A172 (cell line): ENCODE data around the gene KCNG2. TPM values are rescaled to one million over a fixed set of nuclear protein-coding genes. Genes with fewer than 3 reads are reported as not detected.
A peak's percentile ranks its signal among the peaks of the same experiment; 100 is the strongest.

Experiments used
- DNase-seq: peaks from one replicate; pipeline ENCODE4 v3.0.0-alpha.2; 2015; ENCODE audit warnings: low spot score
- total RNA-seq: library from RNA; depleted of rRNA; stranded (reverse); fragments of >200 nt; shearing (Covaris generic); gene quantifications from 2 replicates; pipeline ENCODE4 v1.2.3, GENCODE V29; 2014

The KCNG2 gene
- total RNA-seq, 1 experiment from 2014 or later = not detected

GRCh38 chr18:79884294-79884962 lies 86.7 kb downstream of the KCNG2 start:
- no peak for DNase-seq

- DNase-seq = no peak
Observed at GRCh38 chr18:79884963-79885728, 87.4 kb downstream of the KCNG2 start.

DNA sequence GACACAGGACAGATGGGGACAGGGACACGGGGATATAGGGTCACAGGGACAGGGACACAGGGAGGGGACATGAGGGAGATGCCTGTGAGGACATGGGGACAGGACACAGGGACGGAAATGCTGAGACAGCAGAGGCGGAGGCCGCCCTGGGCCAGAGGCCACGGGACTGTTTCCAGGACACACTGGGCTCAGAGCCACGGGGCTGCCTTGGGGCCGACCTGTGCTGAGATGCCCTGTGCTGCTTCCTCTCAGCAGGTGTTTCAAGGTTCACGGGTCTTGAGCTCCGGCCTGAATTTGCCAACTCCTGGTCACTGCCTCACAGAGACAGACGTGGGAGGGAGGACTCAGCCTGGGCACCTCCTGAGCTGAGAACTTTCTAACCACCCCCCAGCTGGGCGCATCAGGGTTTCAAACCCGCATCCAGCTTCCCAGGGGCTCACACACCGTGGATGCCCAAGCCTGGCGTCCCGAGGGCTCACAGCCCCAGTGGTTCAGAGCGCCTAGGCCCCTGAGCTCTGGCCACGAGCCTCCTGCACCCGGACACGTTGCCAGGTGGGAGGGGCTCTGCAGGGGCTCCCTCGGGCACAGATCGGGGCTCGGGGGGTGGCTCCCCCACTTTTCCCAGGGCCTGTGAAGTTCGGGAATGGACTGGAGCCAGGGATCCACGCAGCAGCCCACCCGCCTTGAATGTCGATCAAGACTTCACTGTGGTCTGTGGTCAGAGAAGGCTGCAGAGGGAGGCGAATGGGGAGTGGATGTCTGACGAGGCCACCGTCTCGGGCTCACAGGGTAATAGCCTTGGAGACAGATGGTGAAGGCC lies 89.7 kb downstream of the KCNG2 start:
- DNase-seq = no peak

DNA sequence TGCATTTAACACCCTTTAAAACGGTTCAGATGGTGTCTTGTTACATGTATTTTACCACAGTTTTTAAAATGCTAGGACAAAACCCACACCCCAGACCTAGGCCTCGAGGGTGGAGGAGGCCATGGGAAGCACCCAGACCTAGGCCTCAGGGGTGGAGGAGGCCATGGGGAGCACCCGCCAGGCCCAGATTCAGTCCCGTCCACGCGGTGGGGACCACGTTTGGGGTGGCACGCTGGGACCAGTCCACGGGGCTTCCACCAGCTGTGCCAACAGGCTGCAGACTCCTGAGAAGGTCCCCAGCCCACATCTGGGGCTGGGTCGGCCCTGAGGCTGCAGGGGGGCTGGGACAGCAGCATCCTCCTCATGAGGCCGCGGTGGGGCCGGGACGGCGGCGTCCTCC lies 90.3 kb downstream of the KCNG2 start:
- no peak for DNase-seq

GRCh38 chr18:79889569-79889968 lies 91.8 kb downstream of the KCNG2 start:
- no peak for DNase-seq

- DNase-seq = no peak
Observed at GRCh38 chr18:79890674-79891073, 92.9 kb downstream of the KCNG2 start.

- peak; percentile 0 for DNase-seq
Observed at GRCh38 chr18:79896738-79897137, 99.0 kb downstream of the KCNG2 start.

DNA sequence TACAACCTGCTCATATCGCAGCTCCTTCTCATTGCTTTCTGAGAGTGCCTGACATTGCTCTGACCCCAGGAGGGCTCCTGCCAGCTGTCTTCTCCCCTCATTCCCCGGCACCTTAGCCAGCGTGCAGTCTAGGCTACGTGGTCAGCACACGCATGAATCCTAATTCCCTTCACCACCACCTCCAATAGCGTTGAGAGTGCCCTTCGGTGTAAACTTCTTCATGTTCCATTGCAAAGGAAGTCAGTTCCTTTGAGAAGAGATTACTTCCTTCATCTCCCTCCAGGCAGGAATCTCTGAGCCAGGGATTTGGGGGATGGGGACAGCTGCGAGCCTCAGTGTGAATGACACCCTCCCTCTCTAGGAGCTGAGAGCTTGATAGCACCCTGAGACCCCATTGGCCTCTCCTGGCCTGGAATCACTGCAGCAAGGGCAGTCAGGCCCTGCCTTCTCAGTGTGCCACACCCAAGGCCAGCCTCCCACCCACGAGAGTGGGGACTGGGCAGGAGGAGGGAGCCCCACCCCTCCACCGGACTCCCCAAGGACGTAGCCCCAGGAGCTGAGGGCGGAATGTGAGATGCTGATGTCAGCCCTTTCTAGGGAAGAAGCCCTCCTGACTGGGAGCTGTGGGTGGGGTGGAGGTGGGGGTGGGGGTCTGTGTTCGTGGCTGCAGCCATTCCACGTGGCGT lies 100.3 kb downstream of the KCNG2 start:
- DNase-seq = no peak

- DNase-seq = no peak
Observed at GRCh38 chr18:79898952-79899608, 101.3 kb downstream of the KCNG2 start.

- no peak for DNase-seq
Observed at GRCh38 chr18:79899609-79900445, 102.1 kb downstream of the KCNG2 start.

GRCh38 chr18:79900610-79901570 lies 103.2 kb downstream of the KCNG2 start:
- no peak for DNase-seq

DNA sequence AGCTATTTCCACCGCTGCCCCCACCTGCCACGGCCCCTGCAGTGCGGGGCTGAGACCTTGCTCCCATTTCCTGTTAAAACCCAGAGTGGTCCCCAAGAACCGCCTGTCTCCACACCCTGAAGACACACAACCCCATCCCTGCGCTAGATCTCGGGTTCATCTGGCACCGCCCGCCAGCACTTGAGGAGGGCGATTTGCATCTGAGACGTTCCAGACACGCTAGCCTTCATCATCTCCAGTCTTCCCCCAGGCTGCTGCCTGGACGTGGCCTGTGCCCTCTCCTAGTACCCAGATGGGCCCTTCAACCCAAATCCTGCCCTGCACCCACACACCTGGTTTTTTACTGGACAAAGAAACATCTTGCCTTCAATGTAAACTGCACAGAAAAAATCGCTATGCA lies 103.9 kb downstream of the KCNG2 start:
- DNase-seq = no peak

- no peak for DNase-seq
Observed at GRCh38 chr18:79902075-79902474, 104.3 kb downstream of the KCNG2 start.

- DNase-seq = no peak
Observed at GRCh38 chr18:79902640-79903039, 104.9 kb downstream of the KCNG2 start.

GRCh38 chr18:79903071-79903635 lies 105.4 kb downstream of the KCNG2 start:
- DNase-seq = no peak

DNA sequence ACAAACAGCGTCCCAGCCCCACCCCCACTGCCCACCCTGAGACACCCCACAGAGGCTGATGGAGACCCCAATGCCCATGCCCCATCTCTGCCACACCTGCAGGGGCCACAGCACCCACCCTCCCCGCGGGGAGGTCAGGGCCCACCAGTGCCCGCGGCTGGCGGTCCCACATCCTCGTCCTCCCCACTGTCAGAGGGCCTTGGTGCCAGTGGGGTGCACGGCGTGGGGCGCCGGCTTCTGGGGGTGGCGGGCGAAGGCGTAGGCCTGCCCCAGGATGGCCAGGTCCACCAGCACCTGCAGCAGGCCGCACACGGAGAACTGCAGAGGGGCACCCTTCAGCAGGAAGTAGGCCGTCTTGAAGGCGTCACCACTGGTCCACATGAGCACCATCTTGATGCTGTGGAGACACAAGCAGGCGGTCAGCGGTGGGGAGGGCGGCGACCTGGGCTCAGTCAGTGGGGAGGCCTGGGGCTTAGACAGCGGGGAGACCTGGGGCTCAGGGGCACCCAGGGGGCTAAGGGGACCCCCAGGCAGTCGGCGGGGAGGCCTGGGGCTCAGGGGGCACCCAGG lies 106.1 kb downstream of the KCNG2 start:
- DNase-seq = no peak

DNA sequence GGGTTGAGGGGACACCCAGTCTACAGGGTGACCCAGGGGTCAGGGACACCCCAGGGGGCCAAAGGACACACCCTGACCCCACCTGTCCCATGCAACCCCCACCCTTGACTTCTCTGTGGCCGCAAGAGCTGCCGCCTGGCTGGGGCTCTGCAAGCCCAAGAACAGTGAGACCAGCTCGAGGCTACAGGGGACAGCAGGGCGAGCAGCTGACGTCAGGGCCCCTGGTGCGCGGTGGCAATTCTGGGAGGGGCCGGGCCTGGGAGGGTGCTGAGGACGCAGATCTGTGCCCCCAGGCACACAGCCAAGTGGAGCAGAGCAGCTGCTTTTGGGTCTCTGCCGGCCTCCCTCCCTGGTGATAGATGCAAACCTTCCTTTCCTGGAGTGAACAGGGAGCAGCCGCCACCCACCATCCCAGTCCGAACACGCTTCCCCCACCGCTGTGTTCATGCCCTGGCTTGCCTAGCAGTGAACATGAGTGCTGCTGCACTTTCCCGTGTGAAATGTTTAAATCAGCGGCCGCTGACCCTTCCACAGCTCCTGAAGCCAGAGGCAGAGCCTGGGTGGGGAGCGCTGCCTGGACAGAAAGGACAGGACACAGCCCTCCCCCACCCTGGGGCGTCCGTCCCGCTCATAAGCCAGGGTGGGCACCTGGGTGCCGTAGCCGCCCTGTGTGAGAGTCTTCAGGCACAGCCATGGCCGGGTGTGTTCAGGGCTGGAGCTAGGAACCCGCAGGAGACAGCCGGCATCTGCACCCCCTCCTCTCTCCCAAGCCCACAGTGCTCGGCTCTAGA lies 106.8 kb downstream of the KCNG2 start:
- DNase-seq = no peak

GRCh38 chr18:79905389-79905911 lies 107.7 kb downstream of the KCNG2 start:
- DNase-seq = no peak
